Neuronal stem cell (in vitro differentiated cells): ENCODE data around the gene CALR.
A peak's percentile ranks its signal among the peaks of the same experiment; 100 is the strongest.
"Not testable (repeated sequence)": the region's sequence is repeated elsewhere in the genome, so short reads cannot be mapped to it uniquely, and the experiment has no call there.

Experiments used
- DNase-seq: peaks from one replicate; pipeline ENCODE4 v3.0.0-alpha.2; 2013; ENCODE audit warnings: low spot score
- H2AFZ ChIP-seq: one replicate; pipeline ENCODE4 v1.6.1; 2013; ENCODE audit warnings: mild to moderate bottlenecking, low read length, inconsistent platforms
- H2AK5ac ChIP-seq: 2 replicates; pipeline ENCODE4 v1.6.1; 2013; ENCODE audit warnings: low read depth, mild to moderate bottlenecking, inconsistent platforms, low read length, moderate library complexity, mixed read lengths
- H2BK120ac ChIP-seq: 2 replicates; pipeline ENCODE4 v1.6.1; 2013; ENCODE audit warnings: low read depth, mild to moderate bottlenecking, inconsistent platforms, low read length, moderate library complexity, mixed read lengths
- H2BK12ac ChIP-seq: one replicate; pipeline ENCODE4 v1.6.1; 2013; ENCODE audit warnings: low read length, inconsistent platforms
- H2BK15ac ChIP-seq: 2 replicates; pipeline ENCODE4 v1.6.1; 2013; ENCODE audit warnings: mild to moderate bottlenecking, low read length, inconsistent platforms, mixed read lengths
- H2BK5ac ChIP-seq: one replicate; pipeline ENCODE4 v1.6.1; 2013; ENCODE audit warnings: inconsistent platforms, mild to moderate bottlenecking, low read length, moderate library complexity
- H3K14ac ChIP-seq: one replicate; pipeline ENCODE4 v1.6.1; 2013; ENCODE audit warnings: low read length, inconsistent platforms
- H3K18ac ChIP-seq: 2 replicates; pipeline ENCODE4 v1.6.1; 2013; ENCODE audit warnings: low read length, inconsistent platforms
- H3K23ac ChIP-seq: 2 replicates; pipeline ENCODE4 v1.6.1; 2013; ENCODE audit warnings: low read depth, mild to moderate bottlenecking, mixed read lengths, low read length, inconsistent platforms; ENCODE audit not compliant: poor library complexity
- H3K27ac ChIP-seq: replicated peaks from 3 replicates; pipeline ENCODE4 v1.5.1; 2013; ENCODE audit warnings: low read length, inconsistent platforms
- H3K27me3 ChIP-seq, 3 experiments: 2 replicates each; pipeline ENCODE4 v1.6.1; 2013; ENCODE audit warnings: low read length in 3 of 3, mild to moderate bottlenecking in 2 of 3, inconsistent platforms in 1 of 3, low read depth in 1 of 3, mixed read lengths in 1 of 3, moderate library complexity in 1 of 3; ENCODE audit not compliant: control insufficient read depth in 3 of 3, insufficient read depth in 3 of 3
- H3K36me3 ChIP-seq, 2 donors: replicated peaks in 1 of 2; 2 replicates each; pipeline ENCODE4 v1.6.1; 2013; ENCODE audit warnings: low read length in 2 of 2; ENCODE audit not compliant: control insufficient read depth in 2 of 2, insufficient read depth in 2 of 2
- H3K4ac ChIP-seq: 2 replicates; pipeline ENCODE4 v1.6.1; 2013; ENCODE audit warnings: inconsistent platforms, mild to moderate bottlenecking, low read length, moderate library complexity
- H3K4me1 ChIP-seq, 2 donors: 1 replicate in 1 of 2; 2 replicates in 1 of 2; pipeline ENCODE4 v1.6.1; 2013; ENCODE audit warnings: low read length in 2 of 2, low read depth in 1 of 2; ENCODE audit not compliant: control insufficient read depth in 2 of 2, insufficient read depth in 1 of 2
- H3K4me2 ChIP-seq: one replicate; pipeline ENCODE4 v1.6.1; 2013; ENCODE audit warnings: mild to moderate bottlenecking, low read length, inconsistent platforms; ENCODE audit not compliant: insufficient read depth, poor library complexity, severe bottlenecking
- H3K4me3 ChIP-seq, 2 donors: 2 replicates each; pipeline ENCODE4 v1.5.1; 2013; ENCODE audit warnings: low read length in 2 of 2, mild to moderate bottlenecking in 2 of 2, inconsistent platforms in 1 of 2, moderate library complexity in 1 of 2
- H3K79me1 ChIP-seq: one replicate; pipeline ENCODE4 v1.6.1; 2013; ENCODE audit warnings: low read depth, mild to moderate bottlenecking, inconsistent platforms, low read length, moderate library complexity
- H3K9ac ChIP-seq: one replicate; pipeline ENCODE4 v1.6.1; 2013; ENCODE audit warnings: mild to moderate bottlenecking, low read depth, low read length, inconsistent platforms; ENCODE audit not compliant: poor library complexity
- H3K9me3 ChIP-seq, 2 donors: replicated peaks in 1 of 2; 2 replicates each; pipeline versions ENCODE3 to v1.6.1; 2013; ENCODE audit warnings: low read length in 2 of 2, mild to moderate bottlenecking in 2 of 2, inconsistent platforms in 1 of 2, low read depth in 1 of 2, mixed read lengths in 1 of 2, moderate library complexity in 1 of 2; ENCODE audit not compliant: control insufficient read depth in 2 of 2, insufficient read depth in 1 of 2
- H4K8ac ChIP-seq: one replicate; pipeline ENCODE4 v1.6.1; 2013; ENCODE audit warnings: low read depth, mild to moderate bottlenecking, inconsistent platforms, low read length, moderate library complexity
- H4K91ac ChIP-seq: one replicate; pipeline ENCODE4 v1.6.1; 2013; ENCODE audit warnings: low read length, low read depth, mild to moderate bottlenecking, inconsistent platforms; ENCODE audit not compliant: poor library complexity
- WGBS, 2 donors: extraction: QIAGEN DNeasy Blood & Tissue Kit; methylation state at CpG; one replicate each; pipeline ENCODE4 v1.1.7; 2013; ENCODE audit warnings: missing lambda C conversion rate in 2 of 2, mixed read lengths in 1 of 2; ENCODE audit not compliant: insufficient read length in 2 of 2, insufficient replicate concordance in 1 of 2; ENCODE audit errors: extremely low coverage in 2 of 2; 5-methylcytosine and 5-hydroxymethylcytosine counted together

The CALR gene

GRCh38 chr19:12915860-12916259 is 22.5 kb upstream of the CALR start:
- not testable (repeated sequence) for H2AFZ ChIP-seq, H3K4me3 ChIP-seq, DNase-seq, H3K79me1 ChIP-seq, H2BK5ac ChIP-seq, H3K36me3 ChIP-seq, H3K27me3 ChIP-seq, H3K9ac ChIP-seq, H4K91ac ChIP-seq, H3K9me3 ChIP-seq, H3K4ac ChIP-seq, H2BK12ac ChIP-seq, H2BK120ac ChIP-seq, H3K4me2 ChIP-seq, H2BK15ac ChIP-seq, H3K27ac ChIP-seq, H4K8ac ChIP-seq
- peak overlapping the region; percentile 31 for H3K23ac ChIP-seq
- H3K14ac ChIP-seq, result peak overlapping the region; percentile 56
- peak overlapping the region; percentile 28 for H3K18ac ChIP-seq
- peaks cover 13 to 18% of the 10 kb centered on the region in 2 donors for H3K4me1 ChIP-seq
- H2AK5ac ChIP-seq, result peak overlapping the region; percentile 70
- no CpG with 5 or more reads among the region's 4 CpGs for WGBS, 2 donors

GRCh38 chr19:12918253-12918652 is 20.2 kb upstream of the CALR start:
- no peak overlapping the region for H4K91ac ChIP-seq
- no peak overlapping the region for H3K4me2 ChIP-seq
- no peak overlapping the region for H2AFZ ChIP-seq
- peaks cover 0 to 3% of the 10 kb centered on the region in 2 donors for H3K9me3 ChIP-seq
- H3K36me3 ChIP-seq, result peaks cover 11 to 17% of the 10 kb centered on the region in 2 donors
- peaks cover 5 to 11% of the 10 kb centered on the region in 2 donors for H3K4me1 ChIP-seq
- no peak overlapping the region for H3K27ac ChIP-seq
- H2BK120ac ChIP-seq, result peak overlapping the region; percentile 81
- peak overlapping the region; percentile 41 for H2BK12ac ChIP-seq
- DNase-seq, result no peak
- H3K23ac ChIP-seq, result no peak overlapping the region
- peak overlapping the region; percentile 39 for H2BK5ac ChIP-seq
- WGBS, 2 donors, result no CpG with 5 or more reads among the region's 14 CpGs
- H4K8ac ChIP-seq, result peak overlapping the region; percentile 65
- no peak overlapping the region for H3K4me3 ChIP-seq
- peaks cover 1% of the 10 kb centered on the region for H3K79me1 ChIP-seq
- H3K4ac ChIP-seq, result no peak overlapping the region
- peaks cover 0 to 2% (median 0%) of the 10 kb centered on the region in 3 experiments for H3K27me3 ChIP-seq
- peak overlapping the region; percentile 99 for H2AK5ac ChIP-seq
- peak overlapping the region; percentile 87 for H3K18ac ChIP-seq
- H2BK15ac ChIP-seq, result peak overlapping the region; percentile 81
- no peak overlapping the region for H3K9ac ChIP-seq
- peak overlapping the region; percentile 21 for H3K14ac ChIP-seq

GRCh38 chr19:12921047-12921446 is 17.4 kb upstream of the CALR start:
- no peak overlapping the region for H4K8ac ChIP-seq
- H2BK12ac ChIP-seq, result no peak overlapping the region
- no peak overlapping the region for H3K9ac ChIP-seq
- no peak overlapping the region for H2AFZ ChIP-seq
- H3K4me1 ChIP-seq, result peaks cover 0 to 2% of the 10 kb centered on the region in 2 donors
- H3K9me3 ChIP-seq, result peaks cover 0 to 3% of the 10 kb centered on the region in 2 donors
- no peak overlapping the region for H2BK120ac ChIP-seq
- no peak overlapping the region for H4K91ac ChIP-seq
- peaks cover 0 to 2% (median 0%) of the 10 kb centered on the region in 3 experiments for H3K27me3 ChIP-seq
- H3K23ac ChIP-seq, result no peak overlapping the region
- H3K36me3 ChIP-seq, result peaks cover 29 to 44% of the 10 kb centered on the region in 2 donors
- no peak overlapping the region for H2BK5ac ChIP-seq
- no CpG with 5 or more reads among the region's 3 CpGs for WGBS, 2 donors
- DNase-seq, result no peak
- no peak overlapping the region for H3K4ac ChIP-seq
- H3K4me3 ChIP-seq, result no peak overlapping the region
- H2BK15ac ChIP-seq, result no peak overlapping the region
- no peak overlapping the region for H3K18ac ChIP-seq
- H3K14ac ChIP-seq, result no peak overlapping the region
- no peak overlapping the region for H3K27ac ChIP-seq
- H3K79me1 ChIP-seq, result peaks cover 1% of the 10 kb centered on the region
- no peak overlapping the region for H2AK5ac ChIP-seq
- no peak overlapping the region for H3K4me2 ChIP-seq

GRCh38 chr19:12922959-12923358 is 15.4 kb upstream of the CALR start:
- H3K9ac ChIP-seq, result no peak overlapping the region
- H4K8ac ChIP-seq, result no peak overlapping the region
- no peak overlapping the region for H3K4ac ChIP-seq
- WGBS, 2 donors, result no CpG with 5 or more reads among the region's 4 CpGs
- H2AFZ ChIP-seq, result no peak overlapping the region
- no peak overlapping the region for H2BK12ac ChIP-seq
- H2BK15ac ChIP-seq, result no peak overlapping the region
- peaks cover 1% of the 10 kb centered on the region for H3K79me1 ChIP-seq
- no peak overlapping the region for H4K91ac ChIP-seq
- peaks cover 37 to 59% of the 10 kb centered on the region in 2 donors for H3K36me3 ChIP-seq
- H3K9me3 ChIP-seq, result peaks cover 0 to 3% of the 10 kb centered on the region in 2 donors
- peaks cover 0 to 2% of the 10 kb centered on the region in 2 donors for H3K4me1 ChIP-seq
- no peak overlapping the region for H2BK5ac ChIP-seq
- no peak overlapping the region for H2AK5ac ChIP-seq
- H3K27ac ChIP-seq, result no peak overlapping the region
- no peak for DNase-seq
- H3K14ac ChIP-seq, result no peak overlapping the region
- no peak overlapping the region for H3K18ac ChIP-seq
- H3K4me2 ChIP-seq, result no peak overlapping the region
- peaks cover 0 to 2% (median 0%) of the 10 kb centered on the region in 3 experiments for H3K27me3 ChIP-seq
- H3K4me3 ChIP-seq, result no peak overlapping the region
- no peak overlapping the region for H3K23ac ChIP-seq
- no peak overlapping the region for H2BK120ac ChIP-seq
